Omental fat pad (tissue), 4 donors: ENCODE measurements around the gene SELENOP. TPM values are rescaled to one million over a fixed set of nuclear protein-coding genes. Genes with fewer than 3 reads are reported as not detected.

Source experiments
- ATAC-seq: fragments of 150-250 bp; one replicate; pipeline ENCODE4 v1.9.1; 2016; ENCODE audit warnings: mild to moderate bottlenecking, moderate library complexity; ENCODE audit not compliant: low FRiP score
- DNase-seq: peaks from one replicate; pipeline ENCODE4 v3.0.0-alpha.2; 2019; ENCODE audit warnings: low spot score
- CTCF ChIP-seq, 3 donors: fragments of 450-650 bp; IDR thresholded peaks; one replicate each; pipeline ENCODE4 v1.5.1; 2016 to 2017; ENCODE audit warnings: antibody characterized with exemption in 3 of 3, mild to moderate bottlenecking in 3 of 3, moderate library complexity in 2 of 3
- total RNA-seq, 4 donors: library from RNA; depleted of rRNA; stranded (reverse); fragments of >200 nt; gene quantifications; one replicate each; pipeline ENCODE4 v1.1.0, GENCODE V29; 2016

The SELENOP gene
- total RNA-seq, 4 donors from 2014 or later = 658 to 1,212 (median 1,008) TPM

- ATAC-seq (no peak), DNase-seq (no peak)
- no peak for TF ChIP-seq CTCF (IDR thresholded peaks at IDR 0.05)
Observed at GRCh38 chr5:42812620-42813019, 928 bp upstream of the SELENOP start.

GRCh38 chr5:42810834-42811590 is 680 bp downstream of the SELENOP start:
- DNase-seq (no peak), ATAC-seq (no peak)
- TF ChIP-seq CTCF (IDR thresholded peaks at IDR 0.05) = no peak

GRCh38 chr5:42808888-42809611 is 2.6 kb downstream of the SELENOP start:
- no peak for TF ChIP-seq CTCF (IDR thresholded peaks at IDR 0.05)
- ATAC-seq = no peak

GRCh38 chr5:42807722-42808447 is 3.8 kb downstream of the SELENOP start:
- TF ChIP-seq CTCF (IDR thresholded peaks at IDR 0.05) = no peak
- ATAC-seq (no peak), DNase-seq (no peak)

More at GRCh38 chr5:42808888-42809611, 2.6 kb downstream of the SELENOP start:
- no peak for DNase-seq

GRCh38 chr5:42806701-42807262 is 4.9 kb downstream of the SELENOP start:
- ATAC-seq = no peak
- DNase-seq = no peak
- TF ChIP-seq CTCF (IDR thresholded peaks at IDR 0.05) = no peak

GRCh38 chr5:42806004-42806700 is 5.5 kb downstream of the SELENOP start:
- no peak for TF ChIP-seq CTCF (IDR thresholded peaks at IDR 0.05)
- no peak for ATAC-seq
- DNase-seq = no peak
